ENCODE measurements around the gene TUFT1. TPM values are rescaled to one million over a fixed set of nuclear protein-coding genes. Genes with fewer than 3 reads are reported as not detected.

Gene TUFT1
- total and polyA plus RNA-seq, 2 of the 8 experiments (the other 6 are each of a cell fraction or from before 2014, with no cell fraction given) = 7.3 to 10.4 TPM

DNA sequence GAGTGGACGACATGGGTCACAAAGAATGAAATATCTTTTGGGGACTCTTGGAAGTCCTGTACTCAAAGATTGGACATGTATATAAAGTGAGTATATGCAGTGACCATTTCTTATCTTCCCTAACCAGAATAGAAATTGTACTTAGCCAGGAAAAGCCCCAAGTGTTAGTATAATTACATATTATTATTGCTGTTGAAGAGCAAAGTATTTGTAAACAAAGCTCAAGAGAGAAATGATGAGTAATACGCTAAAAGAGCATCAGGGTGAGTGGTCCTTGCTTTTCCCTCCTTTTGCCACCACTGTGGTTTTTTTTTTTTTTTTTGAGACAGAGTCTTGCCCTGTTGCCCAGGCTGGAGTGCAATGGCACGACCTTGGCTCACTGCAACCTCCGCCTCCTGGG, 35.4 kb upstream of the TUFT1 start:
- H2AFZ ChIP-seq (ENCODE audit: low read length) = no peak overlapping the region
- FAIRE-seq (no peak), DNase-seq (ENCODE audit: low read depth in 1 of 2, low spot score in 2 of 2) (no peak)
- H3K56ac ChIP-seq (replicated peaks; ENCODE audit: insufficient read length, low read depth, low read length) = no peak overlapping the region
- POLR2A ChIA-PET (ENCODE audit: partially characterized antibody) = interaction anchor here (1.3 to 4.6 kb wide), 3 partner anchors 9 to 36 kb away, joined by 5 to 34 read pairs (median 6); partner anchors contain the start of gene CGN
- H3K79me1 ChIP-seq (ENCODE audit: low read depth, low read length) = no peaks in the 10 kb centered on the region
- no peak overlapping the region for H3K18ac ChIP-seq (ENCODE audit: extremely low read depth, low read length)
- H4K20me1 ChIP-seq (replicated peaks in 1 of 2; ENCODE audit: control insufficient read depth in 1 of 2, insufficient read depth in 2 of 2, low read length in 2 of 2) = no peaks in the 10 kb centered on the region
- H3K9ac ChIP-seq (replicated peaks in 1 of 4; ENCODE audit: extremely low read depth in 1 of 4, low read depth in 3 of 4, low read length in 3 of 4) = no peak overlapping the region
- H4K8ac ChIP-seq (ENCODE audit: extremely low read depth, insufficient read depth, low read length) = no peak overlapping the region
- no peaks in the 10 kb centered on the region for H3K23me2 ChIP-seq (ENCODE audit: low read depth, low read length)
- no peak overlapping the region for H4K5ac ChIP-seq (ENCODE audit: insufficient read length, low read depth, low read length)
- H2BK20ac ChIP-seq (ENCODE audit: low read length) = no peak overlapping the region
- no peaks in the 10 kb centered on the region for H3K4me1 ChIP-seq (replicated peaks in 1 of 4; ENCODE audit: control insufficient read depth in 3 of 4, insufficient read depth in 4 of 4, low read length in 3 of 4)
- no peak for TF ChIP-seq RFX5 (IDR thresholded peaks at IDR 0.05; ENCODE audit: borderline replicate concordance, low read depth, low read length)
- no peak for TF ChIP-seq TCF12 (IDR thresholded peaks at IDR 0.05; ENCODE audit: low read depth, low read length)
- TF ChIP-seq GTF2F1 (IDR thresholded peaks at IDR 0.05; ENCODE audit: borderline replicate concordance, low read depth, low read length) = no peak
- no peak for TF ChIP-seq BCL11A (IDR thresholded peaks at IDR 0.05; ENCODE audit: low read depth in 2 of 2, low read length in 2 of 2)
- no peak for TF ChIP-seq SRF (IDR thresholded peaks at IDR 0.05; ENCODE audit: low read depth, low read length)
- H3K9me3 ChIP-seq (ENCODE audit: insufficient read depth in 2 of 2, low read depth in 1 of 2, low read length in 1 of 2) = no peaks in the 10 kb centered on the region
- no peak overlapping the region for H3K4ac ChIP-seq (replicated peaks; ENCODE audit: insufficient read length, low read depth, low read length)
- no peak overlapping the region for H3K4me3 ChIP-seq (ENCODE audit: extremely low read depth in 1 of 4, insufficient read depth in 2 of 4, low read depth in 3 of 4, low read length in 4 of 4)
- no peak overlapping the region for H3K14ac ChIP-seq (ENCODE audit: insufficient read length)
- H2BK15ac ChIP-seq (ENCODE audit: low read length) = no peak overlapping the region
- WGBS, 2 experiments (ENCODE audit: extremely low coverage in 1 of 2, insufficient coverage in 1 of 2, insufficient read length in 1 of 2, insufficient replicate concordance in 2 of 2, low coverage in 1 of 2, low lambda C conversion rate in 2 of 2, missing lambda C conversion rate in 1 of 2) = 89% methylated on average over 4 of the region's 4 CpGs; no CpG with 5 or more reads in 1 of the 2 experiments
- H2BK12ac ChIP-seq (ENCODE audit: low read depth, low read length) = no peak overlapping the region
- no peak overlapping the region for H3K23ac ChIP-seq (ENCODE audit: insufficient read length)
- no peak overlapping the region for H2AK5ac ChIP-seq (ENCODE audit: low read depth, low read length)
- H3K27me3 ChIP-seq (replicated peaks in 1 of 4; ENCODE audit: control insufficient read depth in 3 of 4, extremely low read depth in 1 of 4, insufficient read depth in 3 of 4, low read length in 3 of 4) = no peaks in the 10 kb centered on the region
- H3K27ac ChIP-seq (ENCODE audit: low read depth, low read length) = no peak overlapping the region
- no peak overlapping the region for H3K4me2 ChIP-seq (ENCODE audit: insufficient read depth in 1 of 2, low read depth in 2 of 2, low read length in 2 of 2)
- H4K91ac ChIP-seq (replicated peaks; ENCODE audit: insufficient read length, low read length) = no peak overlapping the region
- H2BK5ac ChIP-seq (ENCODE audit: low read depth, low read length) = no peak overlapping the region
- H2BK120ac ChIP-seq (replicated peaks; ENCODE audit: low read depth, low read length) = no peak overlapping the region
- H3K36me3 ChIP-seq (ENCODE audit: control insufficient read depth in 2 of 4, insufficient read depth in 4 of 4, low read length in 3 of 4) = no peaks in the 10 kb centered on the region
- H3K79me2 ChIP-seq (ENCODE audit: control insufficient read depth in 1 of 2, insufficient read depth in 2 of 2, low read length in 2 of 2) = no peaks in the 10 kb centered on the region
- CTCF ChIA-PET (ENCODE audit: partially characterized antibody) = interaction anchor here (0.6 to 2.2 kb wide), 8 partner anchors 9 to 227 kb away, joined by 3 to 9 read pairs (median 3); no protein-coding TSS in a partner anchor
